PFSK-1 (cell line): ENCODE results near the gene MGAT5.

ENCODE experiments used
- FOXP2 ChIP-seq: optimal IDR thresholded peaks from 2 replicates; pipeline ENCODE3; 2011; ENCODE audit warnings: borderline replicate concordance, control low read depth, inconsistent platforms; ENCODE audit not compliant: insufficient read depth; ENCODE audit errors: extremely low read length, extremely low read depth
- POLR2AphosphoS5 ChIP-seq: IDR thresholded peaks from 2 replicates; pipeline ENCODE4 v1.6.1; 2012; ENCODE audit warnings: low read depth, mild to moderate bottlenecking, control low read depth, low read length, moderate library complexity
- SIN3A ChIP-seq: IDR thresholded peaks from 2 replicates; pipeline ENCODE4 v1.6.1; 2012; ENCODE audit warnings: mild to moderate bottlenecking, low read length, moderate library complexity, borderline replicate concordance; ENCODE audit not compliant: insufficient read depth
- TAF1 ChIP-seq: IDR thresholded peaks from 2 replicates; pipeline ENCODE4 v1.6.1; 2012; ENCODE audit warnings: low read length, control low read depth, borderline replicate concordance; ENCODE audit not compliant: insufficient read depth
- TF ChIP-seq, protein P1 (sequence below), 2 experiments: IDR thresholded peaks; 2 replicates each; pipeline versions ENCODE4 v1.6.1 to v1.8.0; 2011 to 2012; ENCODE audit warnings: low read depth in 2 of 2, low read length in 2 of 2, control low read depth in 1 of 2, inconsistent platforms in 1 of 2, mild to moderate bottlenecking in 1 of 2, moderate library complexity in 1 of 2; ENCODE audit not compliant: insufficient read depth in 1 of 2

MGAT5 gene

DNA sequence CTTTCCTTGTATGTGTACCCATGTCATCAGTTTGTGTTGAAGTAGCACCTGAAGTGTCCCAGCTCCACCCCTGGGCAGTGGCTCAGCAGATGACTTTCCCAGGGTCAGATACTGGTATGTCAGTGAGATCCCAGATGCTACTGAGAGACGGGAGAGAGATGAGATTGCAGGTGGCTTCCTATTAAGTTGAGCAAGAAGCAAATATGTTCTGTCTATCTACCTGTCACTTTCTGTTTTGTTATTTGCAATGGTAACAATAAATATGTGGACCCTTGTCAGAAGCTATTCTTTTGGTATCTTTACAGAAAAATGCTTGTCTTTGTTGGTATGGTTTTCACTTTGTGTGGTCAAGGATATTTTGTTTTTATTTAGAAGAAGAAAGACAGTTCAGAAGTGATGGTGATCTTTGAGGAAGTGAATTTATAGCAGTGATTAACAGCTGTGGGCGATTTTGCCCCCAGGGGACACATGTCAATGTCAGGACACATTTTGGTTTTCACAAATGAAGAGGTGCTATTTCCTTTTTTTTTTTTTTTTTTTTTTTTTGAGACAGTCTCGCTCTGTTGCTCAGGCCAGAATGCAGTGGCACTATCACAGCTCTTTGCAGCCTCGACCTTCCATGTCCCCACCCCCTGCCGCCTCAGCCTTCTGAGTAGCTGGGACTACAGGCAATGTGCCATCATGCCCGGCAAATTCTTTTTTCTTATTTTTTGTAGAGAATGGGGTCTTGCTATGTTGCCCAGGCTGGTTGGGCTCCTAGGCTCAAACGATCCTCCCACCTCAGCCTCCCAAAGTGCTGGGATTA is 21.4 kb downstream of the MGAT5 start:
- no peak for TF ChIP-seq POLR2AphosphoS5
- no peak for TF ChIP-seq TAF1
- TF ChIP-seq SIN3A = no peak

DNA sequence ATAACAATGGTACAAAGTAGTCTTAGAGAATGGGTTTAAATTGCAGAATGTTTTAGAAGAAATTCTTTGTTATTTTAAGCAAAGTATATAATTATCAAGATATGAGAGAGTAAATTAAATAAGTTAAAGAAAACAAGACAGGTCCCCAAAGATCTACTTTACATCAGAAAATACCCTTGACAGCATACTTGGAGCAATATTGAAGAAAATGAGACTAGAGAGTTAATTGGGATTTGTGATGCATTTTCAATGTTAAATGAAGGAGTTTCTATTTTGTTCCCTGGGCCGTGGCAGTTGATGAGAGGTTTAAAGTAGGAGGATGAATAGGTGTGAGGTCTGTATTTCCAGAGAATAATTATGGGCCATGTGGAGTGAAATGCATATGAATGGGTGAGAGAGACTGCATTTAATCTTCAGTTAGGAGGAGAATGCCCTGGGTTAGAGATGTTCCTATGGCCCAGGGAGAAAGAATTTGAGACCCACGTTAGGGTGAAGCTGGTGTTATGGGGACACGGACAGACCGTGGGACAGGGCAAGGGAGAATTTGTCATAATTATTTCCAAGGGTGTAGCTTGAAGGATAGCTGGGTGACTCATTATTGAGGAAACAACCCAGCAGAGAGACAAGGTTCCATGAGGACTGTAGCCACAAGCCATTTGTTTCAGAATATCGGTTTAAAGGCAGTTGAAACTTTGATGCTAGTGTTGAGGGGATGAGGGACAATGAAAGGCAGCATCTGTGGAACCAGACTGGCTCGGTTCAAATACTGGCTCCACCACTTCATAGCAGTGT is 22.7 kb downstream of the MGAT5 start:
- no peak for TF ChIP-seq POLR2AphosphoS5

DNA sequence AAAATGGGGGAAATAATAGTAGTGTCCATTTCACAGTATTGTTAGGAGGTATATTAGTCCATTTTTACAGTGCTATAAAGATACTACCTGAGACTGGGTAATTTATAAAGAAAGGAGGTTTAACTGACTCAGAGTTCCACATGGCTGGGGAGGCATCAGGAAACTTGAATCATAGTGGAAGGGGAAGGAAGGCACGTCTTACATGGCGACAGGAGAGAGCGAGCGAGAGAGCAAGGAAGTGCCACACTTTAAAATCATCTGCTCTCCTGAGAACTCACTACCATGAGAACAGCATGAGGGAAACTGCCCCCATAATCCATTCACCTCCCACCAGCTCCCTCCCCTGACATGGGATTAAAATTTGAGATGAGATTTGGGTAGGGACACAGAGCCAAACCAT is 23.4 kb downstream of the MGAT5 start:
- TF ChIP-seq FOXP2 (no peak), TAF1 (no peak), POLR2AphosphoS5 (no peak), SIN3A (no peak)
- TF ChIP-seq, protein P1, sequence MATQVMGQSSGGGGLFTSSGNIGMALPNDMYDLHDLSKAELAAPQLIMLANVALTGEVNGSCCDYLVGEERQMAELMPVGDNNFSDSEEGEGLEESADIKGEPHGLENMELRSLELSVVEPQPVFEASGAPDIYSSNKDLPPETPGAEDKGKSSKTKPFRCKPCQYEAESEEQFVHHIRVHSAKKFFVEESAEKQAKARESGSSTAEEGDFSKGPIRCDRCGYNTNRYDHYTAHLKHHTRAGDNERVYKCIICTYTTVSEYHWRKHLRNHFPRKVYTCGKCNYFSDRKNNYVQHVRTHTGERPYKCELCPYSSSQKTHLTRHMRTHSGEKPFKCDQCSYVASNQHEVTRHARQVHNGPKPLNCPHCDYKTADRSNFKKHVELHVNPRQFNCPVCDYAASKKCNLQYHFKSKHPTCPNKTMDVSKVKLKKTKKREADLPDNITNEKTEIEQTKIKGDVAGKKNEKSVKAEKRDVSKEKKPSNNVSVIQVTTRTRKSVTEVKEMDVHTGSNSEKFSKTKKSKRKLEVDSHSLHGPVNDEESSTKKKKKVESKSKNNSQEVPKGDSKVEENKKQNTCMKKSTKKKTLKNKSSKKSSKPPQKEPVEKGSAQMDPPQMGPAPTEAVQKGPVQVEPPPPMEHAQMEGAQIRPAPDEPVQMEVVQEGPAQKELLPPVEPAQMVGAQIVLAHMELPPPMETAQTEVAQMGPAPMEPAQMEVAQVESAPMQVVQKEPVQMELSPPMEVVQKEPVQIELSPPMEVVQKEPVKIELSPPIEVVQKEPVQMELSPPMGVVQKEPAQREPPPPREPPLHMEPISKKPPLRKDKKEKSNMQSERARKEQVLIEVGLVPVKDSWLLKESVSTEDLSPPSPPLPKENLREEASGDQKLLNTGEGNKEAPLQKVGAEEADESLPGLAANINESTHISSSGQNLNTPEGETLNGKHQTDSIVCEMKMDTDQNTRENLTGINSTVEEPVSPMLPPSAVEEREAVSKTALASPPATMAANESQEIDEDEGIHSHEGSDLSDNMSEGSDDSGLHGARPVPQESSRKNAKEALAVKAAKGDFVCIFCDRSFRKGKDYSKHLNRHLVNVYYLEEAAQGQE (IDR thresholded peaks at IDR 0.05; ENCODE audit: insufficient read depth in 1 of 2, low read depth in 2 of 2, low read length in 2 of 2) = no peak

DNA sequence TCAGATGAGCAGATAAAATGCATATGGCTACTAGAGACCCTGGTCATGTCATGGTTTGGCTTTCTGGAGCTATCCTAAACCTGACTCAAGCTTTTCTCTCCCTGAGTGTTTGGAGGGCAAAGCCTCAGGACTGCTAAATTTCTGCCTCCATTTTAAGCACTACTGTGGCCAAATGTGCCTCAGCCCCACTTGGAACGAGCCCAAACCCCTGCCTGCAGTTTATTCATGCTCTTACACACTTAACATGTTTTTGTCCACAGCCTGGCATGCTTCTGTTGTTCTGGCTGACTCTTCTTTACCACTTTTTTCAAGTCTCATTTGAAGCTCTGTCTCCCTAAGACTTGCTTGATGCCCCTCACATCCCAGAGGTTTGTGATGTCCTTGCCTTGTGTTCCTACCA is 24.7 kb downstream of the MGAT5 start:
- TF ChIP-seq POLR2AphosphoS5 = no peak
- no peak for TF ChIP-seq TAF1
- TF ChIP-seq, protein P1 (IDR thresholded peaks at IDR 0.05; ENCODE audit: insufficient read depth in 1 of 2, low read depth in 2 of 2, low read length in 2 of 2) = no peak
- TF ChIP-seq FOXP2 = no peak
- no peak for TF ChIP-seq SIN3A

DNA sequence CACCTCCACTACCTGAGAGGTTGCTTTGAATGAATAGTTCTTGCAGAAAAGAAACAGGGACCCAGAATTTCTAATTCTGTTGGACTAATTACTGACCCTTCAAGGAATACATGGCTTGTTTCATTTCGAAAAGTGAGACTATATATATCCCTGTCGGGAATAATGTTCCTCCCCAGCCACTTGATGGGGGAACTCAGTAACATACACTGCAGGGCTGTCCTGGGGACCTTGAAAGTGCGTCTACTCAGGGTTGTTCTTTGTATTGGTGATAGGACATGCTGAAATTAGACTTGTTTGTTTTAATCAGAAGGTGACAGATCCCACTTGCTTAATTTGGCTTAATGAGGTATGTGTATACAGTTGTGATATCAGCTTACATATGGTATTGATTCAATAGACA is 25.5 kb downstream of the MGAT5 start:
- TF ChIP-seq FOXP2 = no peak
- TF ChIP-seq POLR2AphosphoS5 = no peak
- TF ChIP-seq TAF1 = no peak
- TF ChIP-seq, protein P1 (IDR thresholded peaks at IDR 0.05; ENCODE audit: insufficient read depth in 1 of 2, low read depth in 2 of 2, low read length in 2 of 2) = no peak
- TF ChIP-seq SIN3A = no peak

DNA sequence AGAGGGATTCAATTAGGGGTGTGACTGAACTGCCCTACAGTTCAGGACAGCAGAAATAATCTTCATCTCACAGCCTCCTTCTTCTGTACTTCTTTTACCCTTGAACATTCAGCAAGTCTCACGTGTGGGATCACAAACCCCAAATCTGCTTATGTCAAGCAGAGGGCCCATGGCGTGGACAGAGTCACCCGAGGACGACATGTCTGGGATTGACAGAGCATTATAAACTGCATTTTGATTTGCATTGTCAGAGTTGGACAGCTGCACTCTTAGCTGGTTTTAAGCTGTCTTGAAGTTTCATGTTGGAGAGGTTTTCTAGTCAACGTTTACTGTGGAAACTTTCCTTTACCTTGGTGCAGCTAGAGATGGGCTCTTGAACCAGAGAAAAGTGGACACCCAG is 26.4 kb downstream of the MGAT5 start:
- TF ChIP-seq TAF1 (no peak), SIN3A (no peak), POLR2AphosphoS5 (no peak), FOXP2 (no peak)
- TF ChIP-seq, protein P1 (IDR thresholded peaks at IDR 0.05; ENCODE audit: insufficient read depth in 1 of 2, low read depth in 2 of 2, low read length in 2 of 2) = no peak
